B cell (primary cell): ENCODE measurements around the gene CCN5. TPM values are rescaled to one million over a fixed set of nuclear protein-coding genes. Genes with fewer than 3 reads are reported as not detected.

Experiments
- ATAC-seq: fragments of 200-7000 bp; cut with Tn5 transposase; one replicate; pipeline ENCODE4 v1.10.0; 2021; ENCODE audit warnings: low read depth, mild to moderate bottlenecking, moderate number of reproducible peaks, moderate library complexity
- CTCF ChIA-PET: fragments of 350-600 bp; sonication (Branson Sonifier 250); formaldehyde crosslinking; loops from one replicate; lab custom pipeline; 2021; ENCODE audit warnings: antibody characterized with exemption, inconsistent platforms; lab: Charles Lee
- POLR2A ChIA-PET: fragments of 350-600 bp; sonication (Branson Sonifier 250); formaldehyde crosslinking; loops from one replicate; lab custom pipeline; 2021; ENCODE audit warnings: antibody characterized with exemption; lab: Charles Lee
- DNase-seq: peaks from one replicate; pipeline ENCODE4 v3.0.0; 2013
- H2AFZ ChIP-seq: 2 replicates; pipeline ENCODE4 v1.6.1; 2012; ENCODE audit warnings: mild to moderate bottlenecking, low read depth, low read length; ENCODE audit not compliant: insufficient read depth, poor library complexity, severe bottlenecking
- H3K27ac ChIP-seq, 2 donors: 1 replicate in 1 of 2; 2 replicates in 1 of 2; pipeline ENCODE4 v1.5.1; 2012 to 2013; ENCODE audit warnings: low read length in 2 of 2, mild to moderate bottlenecking in 2 of 2, moderate library complexity in 1 of 2
- H3K27me3 ChIP-seq, 4 experiments: fragments of 200-600 bp in 1 of 4; sonication (generic) in 1 of 4; replicated peaks in 1 of 4; 1 replicate in 2 of 4; 2 replicates in 2 of 4; pipeline versions ENCODE4 v1.6.1 to v1.7.0; 2013 to 2016; ENCODE audit warnings: low read length in 3 of 4, mild to moderate bottlenecking in 2 of 4, mixed read lengths in 1 of 4, moderate library complexity in 1 of 4; ENCODE audit not compliant: insufficient read depth in 4 of 4, control insufficient read depth in 3 of 4; ENCODE audit errors: control extremely low read depth in 1 of 4
- H3K36me3 ChIP-seq, 2 experiments: replicated peaks in 1 of 2; 1 replicate in 1 of 2; 2 replicates in 1 of 2; pipeline versions ENCODE4 v1.6.1 to v1.7.1; 2013; ENCODE audit warnings: low read length in 1 of 2; ENCODE audit not compliant: insufficient read depth in 2 of 2, control insufficient read depth in 1 of 2; ENCODE audit errors: control extremely low read depth in 1 of 2, extremely low read depth in 1 of 2
- H3K4me1 ChIP-seq, 2 donors: fragments of 200-600 bp in 1 of 2; sonication (generic) in 1 of 2; 1 replicate in 1 of 2; 2 replicates in 1 of 2; pipeline versions ENCODE4 v1.5.1 to v1.6.1; 2013 to 2017; ENCODE audit warnings: low read length in 2 of 2; ENCODE audit not compliant: control insufficient read depth in 2 of 2, insufficient read depth in 2 of 2
- H3K4me2 ChIP-seq: replicated peaks from 2 replicates; pipeline ENCODE3; 2012; ENCODE audit warnings: mild to moderate bottlenecking, low read depth, low read length; ENCODE audit not compliant: poor library complexity, severe bottlenecking
- H3K4me3 ChIP-seq, 5 experiments: fragments of 200-600 bp in 1 of 5; sonication (generic) in 1 of 5; 1 replicate in 3 of 5; 2 replicates in 2 of 5; pipeline versions ENCODE4 v1.5.1 to v1.7.0; 2011 to 2016; ENCODE audit warnings: low read length in 4 of 5, mild to moderate bottlenecking in 4 of 5, low read depth in 2 of 5, control low read depth in 1 of 5, moderate library complexity in 1 of 5; ENCODE audit not compliant: insufficient read depth in 1 of 5; ENCODE audit errors: control extremely low read depth in 1 of 5, extremely low read depth in 1 of 5
- H3K79me2 ChIP-seq: fragments of 200-600 bp; sonication (generic); one replicate; pipeline ENCODE4 v1.6.0; 2016; ENCODE audit warnings: low read length; ENCODE audit not compliant: control insufficient read depth, insufficient read depth
- H3K9ac ChIP-seq: fragments of 200-600 bp; sonication (generic); 2 replicates; pipeline ENCODE4 v1.6.1; 2017; ENCODE audit warnings: mild to moderate bottlenecking, low read length, moderate library complexity
- H3K9me3 ChIP-seq, 3 donors: one replicate each; pipeline versions ENCODE4 v1.6.1 to v1.7.1; 2013; ENCODE audit warnings: low read length in 2 of 3; ENCODE audit not compliant: control insufficient read depth in 2 of 3, insufficient read depth in 1 of 3; ENCODE audit errors: control extremely low read depth in 1 of 3
- H4K20me1 ChIP-seq: 2 replicates; pipeline ENCODE4 v1.6.0; 2012; ENCODE audit warnings: mild to moderate bottlenecking, low read length; ENCODE audit not compliant: insufficient read depth, control insufficient read depth, poor library complexity, severe bottlenecking
- H3K27ac Mint-ChIP-seq: one replicate; pipeline ENCODE4 v1.8.0; 2021; ENCODE audit warnings: mixed read lengths
- H3K27me3 Mint-ChIP-seq: one replicate; pipeline ENCODE4 v1.8.0; 2021; ENCODE audit warnings: mixed read lengths
- H3K4me1 Mint-ChIP-seq: one replicate; pipeline ENCODE4 v1.8.0; 2021; ENCODE audit warnings: mixed read lengths
- H3K4me3 Mint-ChIP-seq: one replicate; pipeline ENCODE4 v1.8.0; 2021; ENCODE audit warnings: mixed read lengths
- H3K9me3 Mint-ChIP-seq: one replicate; pipeline ENCODE4 v1.8.0; 2022; ENCODE audit warnings: mixed read lengths; ENCODE audit not compliant: insufficient read depth
- EZH2 ChIP-seq: IDR thresholded peaks from 2 replicates; pipeline ENCODE4 v1.6.1; 2012; ENCODE audit warnings: borderline replicate concordance, low read depth, mild to moderate bottlenecking, moderate library complexity, low read length; ENCODE audit not compliant: insufficient read depth, poor library complexity, severe bottlenecking
- WGBS: methylation state at CpG from one replicate; pipeline ENCODE4 v1.1.5; 2013; ENCODE audit warnings: missing lambda C conversion rate; ENCODE audit not compliant: insufficient coverage; 5-methylcytosine and 5-hydroxymethylcytosine counted together
- intact Hi-C: fragments of 100-400 bp; cut with micrococcal nuclease; formaldehyde crosslinking; loops from one replicate; pipeline ENCODE4 v1.10.0; 2022
- polyA plus RNA-seq: library from polyadenylated mRNA; depleted of rRNA; stranded (reverse); fragments of >200 nt; gene quantifications from 2 replicates; pipeline ENCODE4 v1.2.3, GENCODE V29; 2012
- total RNA-seq, 2 donors: library from RNA; stranded (reverse); fragments of 120-200 nt in 1 of 2; gene quantifications; 1 replicate in 1 of 2; 2 replicates in 1 of 2; pipeline versions ENCODE4 v1.2.3 to v1.2.4, GENCODE V29; 2013 to 2022
- TF ChIP-seq, protein P1 (sequence below): fragments of 200-600 bp; IDR thresholded peaks from one replicate; pipeline ENCODE4 v1.8.0; 2022; ENCODE audit warnings: antibody characterized with exemption, mild to moderate bottlenecking

CCN5 gene
- total and polyA plus RNA-seq, 2 donors (not counting 1 experiment from before 2014, with no cell fraction given) = not detected

DNA sequence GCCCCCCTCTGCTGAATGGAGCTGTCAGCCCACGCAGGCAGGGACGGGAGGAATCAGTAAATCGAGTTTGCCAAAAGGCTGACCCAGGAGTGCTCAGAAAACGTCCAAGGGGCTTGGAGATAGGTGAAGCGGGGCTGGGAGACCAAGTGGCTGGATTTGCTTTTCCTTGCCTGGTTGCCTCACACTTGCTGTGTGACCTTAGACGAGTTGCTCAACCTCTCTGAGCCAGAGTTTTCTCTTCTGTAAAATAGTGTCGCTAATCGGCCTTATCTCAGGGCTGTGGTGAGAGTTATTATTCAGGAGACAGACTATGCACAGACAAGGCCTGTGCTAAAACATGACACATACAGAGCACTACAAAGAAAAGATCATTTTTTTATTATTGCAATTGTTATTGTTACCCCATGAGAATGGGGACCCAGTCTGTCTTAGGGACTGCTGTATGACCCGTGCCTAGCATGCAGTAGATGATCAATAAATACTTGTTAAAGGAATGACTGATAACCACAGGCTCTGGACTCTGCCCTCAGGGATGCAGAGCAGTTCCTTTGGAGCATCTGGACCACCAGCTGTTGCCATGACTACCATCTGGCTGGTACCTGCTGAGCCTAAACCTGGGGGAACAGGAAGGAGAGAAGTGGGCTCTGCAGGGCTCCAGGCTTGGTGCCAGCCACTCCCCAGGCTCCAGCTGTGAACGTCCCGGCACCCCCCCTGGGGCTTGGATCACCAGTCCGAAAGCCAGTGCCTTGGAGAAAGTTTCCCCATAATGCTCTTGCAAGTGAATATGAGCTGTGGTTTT is 31.4 kb downstream of the CCN5 start:
- WGBS = 29% methylated on average over 7 of the region's 12 CpGs
- CTCF ChIA-PET = interaction anchor here (0.6 to 3.3 kb wide), 13 partner anchors 9 to 544 kb away, joined by 3 to 13 read pairs (median 6); no protein-coding TSS in a partner anchor
- TF ChIP-seq EZH2 = no peak
- TF ChIP-seq, protein P1, sequence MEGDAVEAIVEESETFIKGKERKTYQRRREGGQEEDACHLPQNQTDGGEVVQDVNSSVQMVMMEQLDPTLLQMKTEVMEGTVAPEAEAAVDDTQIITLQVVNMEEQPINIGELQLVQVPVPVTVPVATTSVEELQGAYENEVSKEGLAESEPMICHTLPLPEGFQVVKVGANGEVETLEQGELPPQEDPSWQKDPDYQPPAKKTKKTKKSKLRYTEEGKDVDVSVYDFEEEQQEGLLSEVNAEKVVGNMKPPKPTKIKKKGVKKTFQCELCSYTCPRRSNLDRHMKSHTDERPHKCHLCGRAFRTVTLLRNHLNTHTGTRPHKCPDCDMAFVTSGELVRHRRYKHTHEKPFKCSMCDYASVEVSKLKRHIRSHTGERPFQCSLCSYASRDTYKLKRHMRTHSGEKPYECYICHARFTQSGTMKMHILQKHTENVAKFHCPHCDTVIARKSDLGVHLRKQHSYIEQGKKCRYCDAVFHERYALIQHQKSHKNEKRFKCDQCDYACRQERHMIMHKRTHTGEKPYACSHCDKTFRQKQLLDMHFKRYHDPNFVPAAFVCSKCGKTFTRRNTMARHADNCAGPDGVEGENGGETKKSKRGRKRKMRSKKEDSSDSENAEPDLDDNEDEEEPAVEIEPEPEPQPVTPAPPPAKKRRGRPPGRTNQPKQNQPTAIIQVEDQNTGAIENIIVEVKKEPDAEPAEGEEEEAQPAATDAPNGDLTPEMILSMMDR = no peak
- Mint-ChIP-seq H3K4me1 (peaks cover 24% of the 10 kb centered on the region), H3K9me3 (no peaks in the 10 kb centered on the region), H3K4me3 (peak overlapping the region; percentile 80), H3K27me3 (peaks cover 35% of the 10 kb centered on the region), H3K27ac (no peak overlapping the region)
- peak overlapping the region in 4 of 5 experiments; percentile 28 to 62 (median 47) for H3K4me3 ChIP-seq
- peaks cover 7 to 15% of the 10 kb centered on the region in 2 donors for H3K4me1 ChIP-seq
- no peak overlapping the region for H3K27ac ChIP-seq
- H3K79me2 ChIP-seq = no peaks in the 10 kb centered on the region
- ATAC-seq (no peak), DNase-seq (no peak)
- peaks cover 0 to 42% (median 20%) of the 10 kb centered on the region in 4 experiments for H3K27me3 ChIP-seq
- H4K20me1 ChIP-seq = no peaks in the 10 kb centered on the region
- no peaks in the 10 kb centered on the region for H3K36me3 ChIP-seq
- H3K9ac ChIP-seq = peak overlapping the region; percentile 64
- intact Hi-C loops = loop anchor here (1.0 to 5.0 kb wide), 2 partner anchors 121 to 351 kb away; no protein-coding TSS in a partner anchor
- peak overlapping the region; percentile 71 for H2AFZ ChIP-seq
- POLR2A ChIA-PET = interaction anchor here (0.6 kb wide), 1 partner anchor 366 kb away, joined by 3 read pairs; no protein-coding TSS in a partner anchor
- H3K4me2 ChIP-seq = peak overlapping the region; percentile 90
- H3K9me3 ChIP-seq = peaks cover 0 to 3% (median 0%) of the 10 kb centered on the region in 3 donors
